ENCODE data around the gene AMDHD2. TPM values are rescaled to one million over a fixed set of nuclear protein-coding genes. Genes with fewer than 3 reads are reported as not detected.
A peak's percentile ranks its signal among the peaks of the same experiment; 100 is the strongest.

The AMDHD2 gene, protein sequence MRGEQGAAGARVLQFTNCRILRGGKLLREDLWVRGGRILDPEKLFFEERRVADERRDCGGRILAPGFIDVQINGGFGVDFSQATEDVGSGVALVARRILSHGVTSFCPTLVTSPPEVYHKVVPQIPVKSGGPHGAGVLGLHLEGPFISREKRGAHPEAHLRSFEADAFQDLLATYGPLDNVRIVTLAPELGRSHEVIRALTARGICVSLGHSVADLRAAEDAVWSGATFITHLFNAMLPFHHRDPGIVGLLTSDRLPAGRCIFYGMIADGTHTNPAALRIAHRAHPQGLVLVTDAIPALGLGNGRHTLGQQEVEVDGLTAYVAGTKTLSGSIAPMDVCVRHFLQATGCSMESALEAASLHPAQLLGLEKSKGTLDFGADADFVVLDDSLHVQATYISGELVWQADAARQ
- 10 to 100 TPM; 19.4 to 31.6 TPM for total RNA-seq

- intact Hi-C loops (cut with DNase I): no loop called here
- H3K27me3 ChIP-seq: no peaks in the 10 kb centered on the region
- no peak for TF ChIP-seq CTCF (IDR thresholded peaks at IDR 0.05)
- no peaks in the 10 kb centered on the region for H3K36me3 ChIP-seq
- H3K27ac ChIP-seq: peak within 1 kb of the TSS; percentile 79
- H3K4me1 ChIP-seq: peaks cover 37% of the 10 kb centered on the region
- H3K9ac ChIP-seq (ENCODE audit: low read depth in 2 of 2, low read length in 2 of 2): peak within 1 kb of the TSS; percentile 65 to 76
- H3K4me3 ChIP-seq: peak within 1 kb of the TSS; percentile 60
- peak; percentile 89 for DNase-seq
- H3K9me3 ChIP-seq: no peaks in the 10 kb centered on the region
These were observed at the start of gene AMDHD2 for GRCh38 chr16:2520097-2520783. Gene AMDHD2, plus strand, starts transcription at chr16:2520371. Its CDS starts 88 bp downstream, at chr16:2520459.

GRCh38 chr16:2470603-2471015, 49.6 kb upstream of the AMDHD2 start:
- no peak for DNase-seq
- Histone ChIP-seq H3K27me3 (peaks cover 62% of the 10 kb centered on the region), H3K9ac (ENCODE audit: low read depth in 2 of 2, low read length in 2 of 2) (peak overlapping the region in 1 of 2 donors; percentile 5), H3K27ac (no peak overlapping the region), H3K4me1 (peaks cover 11% of the 10 kb centered on the region), H3K9me3 (no peaks in the 10 kb centered on the region), H3K36me3 (no peaks in the 10 kb centered on the region), H3K4me3 (no peak overlapping the region)
- intact Hi-C loops (cut with DNase I): no loop called here
- no peak for TF ChIP-seq CTCF (IDR thresholded peaks at IDR 0.05)

DNA sequence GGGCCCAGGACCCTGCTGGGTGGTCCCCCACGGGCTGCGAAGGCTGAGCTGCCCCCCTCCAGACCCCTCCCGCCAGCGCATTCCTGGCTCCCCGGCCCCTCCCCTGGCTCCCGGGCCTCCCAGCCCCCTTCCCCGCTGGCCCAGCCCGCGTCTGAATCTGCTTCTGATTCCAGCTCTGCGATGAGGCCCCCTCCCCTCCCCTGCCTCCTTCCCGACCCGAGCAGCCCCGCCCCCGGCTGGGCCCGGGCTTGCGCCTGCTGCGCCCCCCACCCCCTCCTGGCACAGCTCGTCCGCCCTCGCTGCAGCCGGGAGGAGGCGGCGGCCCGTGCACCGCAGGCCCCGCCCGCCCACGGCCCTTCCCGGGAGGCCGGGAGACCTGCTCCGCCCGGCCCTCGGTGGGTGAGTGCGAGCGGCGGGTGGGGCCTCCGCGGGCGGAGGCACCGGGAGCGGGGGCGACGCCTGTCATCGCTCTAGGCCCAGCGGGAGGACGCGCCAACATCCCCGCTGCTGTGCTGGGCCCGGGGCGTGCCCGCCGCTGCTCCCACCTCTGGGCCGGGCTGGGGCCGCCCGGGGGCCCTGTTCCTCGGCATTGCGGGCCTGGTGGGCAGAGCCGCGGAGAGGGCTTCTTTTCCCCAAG, 49.0 kb upstream of the AMDHD2 start, which contains the start of gene NTN3:
NTN3 (plus strand) TSS at position 282 of the 637 bp plus-strand sequence. CDS start 405 bp downstream, outside the sequence.
- Histone ChIP-seq H3K27me3 (peaks cover 62% of the 10 kb centered on the region), H3K4me1 (peaks cover 16% of the 10 kb centered on the region), H3K9ac (ENCODE audit: low read depth in 2 of 2, low read length in 2 of 2) (peak within 1 kb of the TSS in 1 of 2 donors; percentile 5), H3K4me3 (peak within 1 kb of the TSS; percentile 11), H3K27ac (no peak within 1 kb of the TSS), H3K36me3 (no peaks in the 10 kb centered on the region), H3K9me3 (no peaks in the 10 kb centered on the region)
- TF ChIP-seq CTCF (IDR thresholded peaks at IDR 0.05): no peak
- intact Hi-C loops (cut with DNase I): no loop called here
- DNase-seq: no peak

- Histone ChIP-seq H3K9ac (ENCODE audit: low read depth in 2 of 2, low read length in 2 of 2) (no peak overlapping the region), H3K27me3 (peaks cover 62% of the 10 kb centered on the region), H3K27ac (no peak overlapping the region), H3K9me3 (no peaks in the 10 kb centered on the region), H3K4me1 (peaks cover 17% of the 10 kb centered on the region), H3K36me3 (no peaks in the 10 kb centered on the region), H3K4me3 (peak overlapping the region; percentile 11)
- no peak for DNase-seq
- intact Hi-C loops (cut with DNase I): no loop called here
- no peak for TF ChIP-seq CTCF (IDR thresholded peaks at IDR 0.05)
These were observed 48.3 kb upstream of the AMDHD2 start for GRCh38 chr16:2471653-2472487.

GRCh38 chr16:2472488-2472864, 47.7 kb upstream of the AMDHD2 start:
- Histone ChIP-seq H3K27ac (no peak overlapping the region), H3K4me1 (peaks cover 17% of the 10 kb centered on the region), H3K9ac (ENCODE audit: low read depth in 2 of 2, low read length in 2 of 2) (no peak overlapping the region), H3K36me3 (no peaks in the 10 kb centered on the region), H3K27me3 (peaks cover 58% of the 10 kb centered on the region), H3K9me3 (no peaks in the 10 kb centered on the region), H3K4me3 (no peak overlapping the region)
- no peak for DNase-seq
- intact Hi-C loops (cut with DNase I): no loop called here
- no peak for TF ChIP-seq CTCF (IDR thresholded peaks at IDR 0.05)

Measured in colonic mucosa (tissue), 4 donors.